GM06990 (cell line): ENCODE data around the gene VHLL.

Experiments used
- DNase-seq: peaks from one replicate; pipeline ENCODE4 v3.0.0-alpha.2; 2011; ENCODE audit not compliant: insufficient read length; ENCODE audit errors: extremely low read depth
- H3K27me3 ChIP-seq: replicated peaks from 2 replicates; pipeline ENCODE4 v1.6.0; 2011; ENCODE audit warnings: low read length; ENCODE audit not compliant: control insufficient read depth, insufficient read depth
- H3K36me3 ChIP-seq: 2 replicates; pipeline ENCODE4 v1.5.1; 2011; ENCODE audit warnings: low read length; ENCODE audit not compliant: control insufficient read depth, insufficient read depth
- H3K4me3 ChIP-seq: replicated peaks from 2 replicates; pipeline ENCODE4 v1.5.1; 2011; ENCODE audit warnings: low read depth, mild to moderate bottlenecking, control low read depth, low read length
- CTCF ChIP-seq: IDR thresholded peaks from 2 replicates; pipeline ENCODE4 v1.5.1; 2011; ENCODE audit warnings: low read length, control low read depth, mild to moderate bottlenecking, inconsistent platforms; ENCODE audit not compliant: insufficient read depth, poor library complexity, severe bottlenecking

The VHLL gene

GRCh38 chr1:156262461-156263287 lies 36.4 kb downstream of the VHLL start:
- peaks cover 62% of the 10 kb centered on the region for H3K36me3 ChIP-seq
- TF ChIP-seq CTCF = no peak
- H3K27me3 ChIP-seq = no peaks in the 10 kb centered on the region
- DNase-seq = no peak
- no peak overlapping the region for H3K4me3 ChIP-seq

GRCh38 chr1:156260896-156261295 lies 38.2 kb downstream of the VHLL start:
- no peak for TF ChIP-seq CTCF
- no peak overlapping the region for H3K4me3 ChIP-seq
- H3K27me3 ChIP-seq = no peaks in the 10 kb centered on the region
- no peak for DNase-seq
- H3K36me3 ChIP-seq = peaks cover 53% of the 10 kb centered on the region

- TF ChIP-seq CTCF = peak; percentile 11
- Histone ChIP-seq H3K4me3 (no peak overlapping the region), H3K27me3 (no peaks in the 10 kb centered on the region), H3K36me3 (peaks cover 47% of the 10 kb centered on the region)
- no peak for DNase-seq
Observed at GRCh38 chr1:156259805-156260204, 39.3 kb downstream of the VHLL start.

- peaks cover 49% of the 10 kb centered on the region for H3K36me3 ChIP-seq
- DNase-seq = no peak
- H3K4me3 ChIP-seq = no peak overlapping the region
- no peak for TF ChIP-seq CTCF
- no peaks in the 10 kb centered on the region for H3K27me3 ChIP-seq
Observed at GRCh38 chr1:156258859-156259258, 40.2 kb downstream of the VHLL start.

GRCh38 chr1:156257711-156258110 lies 41.4 kb downstream of the VHLL start:
- no peak for DNase-seq
- Histone ChIP-seq H3K4me3 (no peak overlapping the region), H3K36me3 (peaks cover 50% of the 10 kb centered on the region), H3K27me3 (no peaks in the 10 kb centered on the region)
- no peak for TF ChIP-seq CTCF
